ENCODE results near the gene LRMDA.

Gene LRMDA

GRCh38 chr10:75640803-75641202 is 209.4 kb downstream of the LRMDA start:
- TF ChIP-seq, protein P1, sequence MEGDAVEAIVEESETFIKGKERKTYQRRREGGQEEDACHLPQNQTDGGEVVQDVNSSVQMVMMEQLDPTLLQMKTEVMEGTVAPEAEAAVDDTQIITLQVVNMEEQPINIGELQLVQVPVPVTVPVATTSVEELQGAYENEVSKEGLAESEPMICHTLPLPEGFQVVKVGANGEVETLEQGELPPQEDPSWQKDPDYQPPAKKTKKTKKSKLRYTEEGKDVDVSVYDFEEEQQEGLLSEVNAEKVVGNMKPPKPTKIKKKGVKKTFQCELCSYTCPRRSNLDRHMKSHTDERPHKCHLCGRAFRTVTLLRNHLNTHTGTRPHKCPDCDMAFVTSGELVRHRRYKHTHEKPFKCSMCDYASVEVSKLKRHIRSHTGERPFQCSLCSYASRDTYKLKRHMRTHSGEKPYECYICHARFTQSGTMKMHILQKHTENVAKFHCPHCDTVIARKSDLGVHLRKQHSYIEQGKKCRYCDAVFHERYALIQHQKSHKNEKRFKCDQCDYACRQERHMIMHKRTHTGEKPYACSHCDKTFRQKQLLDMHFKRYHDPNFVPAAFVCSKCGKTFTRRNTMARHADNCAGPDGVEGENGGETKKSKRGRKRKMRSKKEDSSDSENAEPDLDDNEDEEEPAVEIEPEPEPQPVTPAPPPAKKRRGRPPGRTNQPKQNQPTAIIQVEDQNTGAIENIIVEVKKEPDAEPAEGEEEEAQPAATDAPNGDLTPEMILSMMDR (IDR thresholded peaks at IDR 0.05), result no peak
- DNase-seq (ENCODE audit: low spot score), result no peak
- Histone ChIP-seq H3K4me3 (no peak overlapping the region), H3K27ac (no peak overlapping the region)

- Histone ChIP-seq H3K27ac (no peak overlapping the region), H3K4me3 (no peak overlapping the region)
- TF ChIP-seq, protein P1 (IDR thresholded peaks at IDR 0.05), result no peak
- no peak for DNase-seq (ENCODE audit: low spot score)
Observed at GRCh38 chr10:75643405-75643804, 212.0 kb downstream of the LRMDA start.

- no peak overlapping the region for H3K4me3 ChIP-seq
- H3K27ac ChIP-seq, result no peak overlapping the region
- TF ChIP-seq, protein P1 (IDR thresholded peaks at IDR 0.05), result no peak
- no peak for DNase-seq (ENCODE audit: low spot score)
Observed at GRCh38 chr10:75643944-75644692, 212.7 kb downstream of the LRMDA start.

GRCh38 chr10:75645704-75646103 is 214.3 kb downstream of the LRMDA start:
- TF ChIP-seq, protein P1 (IDR thresholded peaks at IDR 0.05), result no peak
- Histone ChIP-seq H3K27ac (no peak overlapping the region), H3K4me3 (no peak overlapping the region)
- no peak for DNase-seq (ENCODE audit: low spot score)

- no peak overlapping the region for H3K4me3 ChIP-seq
- TF ChIP-seq, protein P1 (IDR thresholded peaks at IDR 0.05), result no peak
- DNase-seq (ENCODE audit: low spot score), result no peak
- no peak overlapping the region for H3K27ac ChIP-seq
Observed at GRCh38 chr10:75646218-75646915, 214.9 kb downstream of the LRMDA start.

- no peak overlapping the region for H3K27ac ChIP-seq
- DNase-seq (ENCODE audit: low spot score), result no peak
- TF ChIP-seq, protein P1 (IDR thresholded peaks at IDR 0.05), result no peak
- no peak overlapping the region for H3K4me3 ChIP-seq
Observed at GRCh38 chr10:75646916-75647315, 215.5 kb downstream of the LRMDA start.

DNA sequence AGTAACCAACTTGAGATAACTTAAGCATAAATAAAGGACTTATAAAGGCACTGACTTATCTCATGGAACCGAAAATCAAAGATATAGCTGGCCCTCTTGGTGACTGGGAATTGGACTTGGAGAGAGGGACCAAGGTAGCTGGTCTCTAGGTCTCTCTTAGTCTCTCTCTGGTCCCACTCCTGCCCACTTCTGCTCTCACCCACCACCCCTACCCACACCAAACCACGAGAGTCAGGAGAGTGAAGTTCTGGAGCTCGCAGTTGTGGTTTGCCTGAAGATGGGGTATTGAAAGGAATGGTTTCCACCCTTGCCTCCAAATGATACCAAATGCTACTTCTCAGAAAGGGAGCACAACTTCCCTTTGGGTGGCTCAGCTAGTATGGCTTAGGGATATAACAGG is 216.3 kb downstream of the LRMDA start:
- no peak for DNase-seq (ENCODE audit: low spot score)
- no peak overlapping the region for H3K27ac ChIP-seq
- H3K4me3 ChIP-seq, result no peak overlapping the region
- TF ChIP-seq, protein P1 (IDR thresholded peaks at IDR 0.05), result no peak

Data from coronary artery (tissue), 2 donors.